HG03457 (cell line): Measurements from ENCODE around the gene TENT4A.

Experiments used
- ATAC-seq: cut with Tn5 transposase; IDR thresholded peaks from one replicate; pipeline ENCODE4 v1.9.1; 2021; ENCODE audit warnings: moderate number of reproducible peaks; ENCODE audit not compliant: unreplicated experiment

The TENT4A gene

DNA sequence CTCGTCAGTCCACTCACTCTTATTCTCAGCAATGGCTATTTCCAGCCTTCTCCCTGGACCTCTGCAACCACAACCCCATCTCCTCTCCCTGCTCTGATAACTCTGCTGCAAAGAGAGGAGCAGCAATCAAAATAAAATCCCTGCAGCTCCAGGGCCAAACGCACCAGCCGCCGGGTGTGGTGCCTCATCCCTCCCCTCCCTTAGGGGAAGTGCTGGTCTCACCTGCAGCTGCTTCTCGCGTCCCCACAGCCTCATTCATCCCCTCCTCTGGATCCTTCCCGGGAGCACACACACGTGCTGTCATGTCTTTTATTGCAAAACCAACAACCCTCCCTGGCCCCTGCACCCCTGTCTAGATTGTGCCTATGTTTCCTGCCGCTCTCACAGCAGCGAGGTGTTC, 77.8 kb downstream of the TENT4A start:
- ATAC-seq: no peak

DNA sequence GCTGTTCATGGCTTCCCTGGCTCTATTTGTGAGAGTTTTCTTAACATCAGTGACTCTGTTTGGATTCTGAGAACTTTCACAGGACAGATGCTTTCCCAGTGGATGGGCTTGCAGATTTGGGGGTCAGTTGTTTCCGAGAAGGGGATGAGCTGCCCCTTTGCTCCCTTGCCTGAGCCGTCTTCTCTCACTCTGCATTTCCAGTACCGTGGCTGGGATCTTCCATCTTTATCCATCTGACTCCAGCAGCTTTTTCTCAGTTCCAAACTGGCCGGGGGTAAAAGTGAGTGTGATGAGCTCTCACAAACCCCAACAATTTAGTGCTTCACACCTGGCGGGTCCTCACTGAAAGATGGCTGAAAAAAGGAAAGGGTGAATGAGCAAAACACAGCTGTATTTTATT, 79.1 kb downstream of the TENT4A start:
- no peak for ATAC-seq

DNA sequence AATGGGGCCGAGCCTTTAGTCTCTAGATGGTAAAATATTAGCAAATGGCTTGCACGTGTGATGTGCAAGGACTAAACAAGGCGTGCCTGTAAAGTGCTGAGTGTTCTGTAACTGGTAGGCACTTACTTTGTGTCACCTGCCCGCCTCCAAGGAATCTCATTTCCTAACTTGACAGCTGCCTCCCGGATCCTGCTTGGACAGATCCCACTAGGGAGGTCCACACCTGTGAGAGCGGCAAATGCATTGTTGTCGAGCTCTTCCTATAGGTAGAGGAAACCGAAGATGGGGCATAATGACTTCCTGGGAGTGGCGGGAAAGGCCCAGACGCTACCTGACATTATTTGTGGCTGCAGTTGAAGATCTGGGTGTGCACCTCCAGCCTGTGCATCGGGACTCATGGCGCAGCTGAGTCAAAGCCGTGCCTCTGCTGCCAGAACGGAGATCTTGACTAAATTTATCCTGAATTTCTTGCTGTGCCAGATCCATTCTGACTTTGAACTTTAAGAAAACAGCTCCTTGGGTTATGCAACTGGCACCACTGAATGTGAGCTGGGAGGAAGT, 79.8 kb downstream of the TENT4A start:
- no peak for ATAC-seq

DNA sequence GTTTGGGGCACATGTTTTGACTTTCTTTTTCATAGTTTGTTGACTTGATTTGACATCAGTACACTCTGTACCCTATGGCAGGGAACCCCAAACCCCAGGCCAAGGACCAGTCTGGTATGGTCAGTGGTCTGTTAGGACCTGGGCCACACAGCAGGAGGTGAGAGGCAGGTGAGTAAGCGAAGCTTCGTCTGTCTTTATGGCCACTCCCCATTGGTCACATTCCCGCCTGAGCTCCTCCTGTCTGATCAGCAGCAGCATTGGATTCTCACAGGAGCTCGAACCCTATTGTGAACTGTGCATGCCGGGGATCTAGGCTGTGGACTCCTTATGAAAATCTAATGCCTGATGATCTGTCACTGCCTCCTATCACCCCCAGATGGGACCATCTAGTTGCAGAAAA, 88.0 kb downstream of the TENT4A start:
- ATAC-seq: no peak

DNA sequence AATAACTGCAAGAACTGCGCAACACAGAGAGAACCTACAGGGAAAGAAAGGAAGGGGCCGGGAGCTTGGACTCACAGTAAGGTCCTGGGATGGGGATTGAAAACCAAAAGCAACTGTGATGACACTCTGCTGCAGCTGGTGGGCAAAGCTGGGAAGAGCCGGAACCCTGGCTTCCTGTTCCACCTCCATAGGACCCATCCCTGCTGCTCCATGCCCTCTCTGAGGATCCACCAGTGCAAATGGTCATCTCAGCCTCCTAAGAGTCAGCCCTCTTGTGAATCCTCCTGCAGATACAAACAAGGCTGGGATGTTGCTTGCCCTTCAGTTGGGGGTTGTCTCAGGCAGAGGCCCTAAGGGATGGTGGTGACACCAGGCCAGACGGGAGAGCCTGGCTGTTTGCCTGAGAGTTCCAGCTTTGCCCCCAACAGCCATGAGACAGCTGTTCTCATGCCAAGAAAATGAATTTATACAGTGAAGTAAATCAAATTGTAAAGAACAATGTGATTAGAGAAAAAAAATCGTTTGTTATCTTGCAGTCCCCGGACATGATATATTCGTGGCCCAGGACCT, 90.8 kb downstream of the TENT4A start:
- no peak for ATAC-seq

DNA sequence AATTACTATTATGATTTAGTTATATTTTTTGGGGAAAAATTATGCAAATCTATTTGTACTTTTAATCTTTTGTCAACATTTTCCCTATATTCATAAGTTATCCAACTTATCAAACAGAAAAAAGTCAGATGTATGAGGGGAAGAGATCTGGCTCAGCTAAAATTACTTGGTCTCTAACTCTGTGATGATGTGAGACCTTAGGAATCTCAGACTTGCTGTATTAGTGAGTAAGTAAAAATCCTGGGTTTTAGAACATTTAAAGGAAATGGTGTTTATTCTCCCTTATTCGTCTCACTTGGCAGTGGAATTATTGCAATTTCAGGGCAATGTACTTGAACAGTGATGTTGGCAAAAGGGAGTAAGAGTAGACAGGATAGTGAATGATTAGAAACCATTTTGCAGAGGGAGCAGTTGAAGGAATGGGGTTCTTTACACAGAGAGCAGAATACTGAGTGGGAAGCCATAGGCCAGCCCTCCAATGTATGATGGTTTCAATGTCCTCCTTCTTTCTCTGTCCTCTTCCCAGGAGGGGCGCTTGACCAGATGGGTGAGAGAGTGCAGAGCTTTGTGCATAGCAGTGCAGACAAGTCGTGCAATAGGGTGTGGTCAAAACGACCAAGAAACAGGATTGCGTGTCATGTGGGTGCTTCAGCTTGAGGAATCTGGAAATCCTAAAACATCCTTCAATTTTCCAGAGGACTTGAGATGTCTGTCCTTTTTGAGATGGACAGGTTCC, 91.7 kb downstream of the TENT4A start:
- no peak for ATAC-seq

DNA sequence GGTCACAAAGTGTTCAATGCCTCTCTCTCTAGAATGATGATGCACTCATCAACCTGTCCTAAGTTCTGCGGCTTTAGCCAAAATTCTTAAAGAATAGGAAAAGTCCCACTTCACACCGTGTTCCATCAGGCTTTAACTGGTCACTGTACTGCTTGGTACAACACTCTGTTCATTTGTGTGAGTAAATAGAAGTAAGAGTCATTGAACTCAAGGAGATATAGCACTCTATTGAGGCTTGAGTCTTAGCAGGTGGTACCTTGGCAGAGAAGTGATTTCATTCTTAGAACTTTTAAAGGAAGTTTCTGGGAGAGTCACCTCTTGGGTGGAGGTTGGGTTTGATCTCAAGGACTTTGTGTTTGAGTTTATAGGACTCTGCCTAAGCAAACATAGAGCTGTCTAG, 92.6 kb downstream of the TENT4A start:
- no peak for ATAC-seq
